GM23248 (cell line): Measurements from ENCODE around the gene TENT4A.

Experiments used
- EZH2 ChIP-seq: fragments of 200-600 bp; sonication (generic); IDR thresholded peaks from 2 replicates; pipeline ENCODE4 v1.6.1; 2018; ENCODE audit warnings: antibody characterized with exemption, mild to moderate bottlenecking; ENCODE audit not compliant: insufficient read depth, poor library complexity, severe bottlenecking
- EZH2phosphoT487 ChIP-seq: fragments of 200-600 bp; sonication (generic); IDR thresholded peaks from 2 replicates; pipeline ENCODE4 v1.6.1; 2018; ENCODE audit warnings: antibody characterized with exemption, moderate library complexity, mild to moderate bottlenecking, low read depth; ENCODE audit not compliant: insufficient read depth

DNA sequence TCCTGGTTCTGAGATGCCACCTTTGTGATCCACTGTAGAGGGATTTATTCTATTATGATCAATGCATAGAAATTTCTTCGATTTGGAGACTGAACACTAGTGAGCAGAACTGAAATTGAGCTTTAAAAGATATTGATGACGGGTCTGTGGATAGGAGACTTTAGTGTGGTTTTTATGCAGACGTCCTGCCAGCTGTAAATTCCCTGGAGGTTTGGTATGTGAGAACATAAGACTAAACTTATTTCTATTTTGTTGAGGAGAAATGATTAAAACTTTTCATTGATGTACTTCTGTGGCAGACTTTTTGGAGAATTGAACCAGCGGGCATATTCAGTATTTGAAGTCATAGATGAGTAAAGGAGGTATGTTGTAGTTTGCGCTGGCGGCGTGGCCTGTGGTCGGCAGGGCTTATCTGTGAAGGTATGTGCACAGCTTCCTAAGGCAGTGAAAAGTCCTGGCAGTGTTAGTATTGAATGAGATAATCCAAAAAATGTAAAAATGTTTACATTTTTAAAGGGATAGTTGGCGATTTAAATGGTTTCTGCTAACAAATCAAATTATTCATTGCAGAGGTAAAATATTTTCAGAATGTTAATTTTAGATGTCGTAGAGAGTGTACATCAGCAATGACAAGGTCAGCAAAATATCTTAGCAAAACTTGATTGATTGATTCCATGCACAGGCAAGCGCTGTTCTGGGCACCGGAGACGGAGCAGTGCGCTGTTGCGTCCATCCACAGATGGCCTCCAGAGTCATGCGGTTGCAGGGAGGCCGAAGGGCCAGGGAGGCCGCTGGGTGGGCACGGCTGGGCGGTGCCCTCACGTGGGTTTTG lies 20.4 kb downstream of the TENT4A start:
- TF ChIP-seq EZH2 (no peak), EZH2phosphoT487 (no peak)
